ENCODE results near the gene SLIT2. TPM values are rescaled to one million over a fixed set of nuclear protein-coding genes. Genes with fewer than 3 reads are reported as not detected.

Gene SLIT2
- total RNA-seq, 1 experiment from 2014 or later: 3.8 TPM

GRCh38 chr4:20203508-20203907 is 48.2 kb upstream of the SLIT2 start:
- no peaks in the 10 kb centered on the region for H4K20me1 ChIP-seq (ENCODE audit: insufficient read depth)
- H3K9me3 ChIP-seq (ENCODE audit: control insufficient read depth in 1 of 2, insufficient read depth in 1 of 2, low read depth in 1 of 2, low read length in 2 of 2): no peaks in the 10 kb centered on the region; a peak in 1 of 4 replicates
- no peak overlapping the region for H3K27ac ChIP-seq (ENCODE audit: low read depth, low read length)
- no peak overlapping the region for H3K4me3 ChIP-seq (replicated peaks in 1 of 2; ENCODE audit: low read depth in 1 of 2, low read length in 2 of 2)
- no peaks in the 10 kb centered on the region for H3K79me2 ChIP-seq (ENCODE audit: insufficient read depth, low read length)
- no peak overlapping the region for H3K4me2 ChIP-seq (ENCODE audit: low read length)
- H3K36me3 ChIP-seq (ENCODE audit: control insufficient read depth in 1 of 2, insufficient read depth in 2 of 2, low read length in 2 of 2): no peaks in the 10 kb centered on the region
- POLR2A ChIA-PET: no interaction called here
- no peak overlapping the region for H3K9ac ChIP-seq (ENCODE audit: low read length)
- TF ChIP-seq ZNF274 (IDR thresholded peaks at IDR 0.05; ENCODE audit: low read depth, low read length): no peak
- TF ChIP-seq EGR1 (IDR thresholded peaks at IDR 0.05; ENCODE audit: low read depth): no peak
- no peak for TF ChIP-seq FOSL1 (IDR thresholded peaks at IDR 0.05; ENCODE audit: low read depth)
- no peak for TF ChIP-seq REST (IDR thresholded peaks at IDR 0.05; ENCODE audit: low read depth)
- TF ChIP-seq ZFX (IDR thresholded peaks at IDR 0.05): no peak
- TF ChIP-seq, protein P1, sequence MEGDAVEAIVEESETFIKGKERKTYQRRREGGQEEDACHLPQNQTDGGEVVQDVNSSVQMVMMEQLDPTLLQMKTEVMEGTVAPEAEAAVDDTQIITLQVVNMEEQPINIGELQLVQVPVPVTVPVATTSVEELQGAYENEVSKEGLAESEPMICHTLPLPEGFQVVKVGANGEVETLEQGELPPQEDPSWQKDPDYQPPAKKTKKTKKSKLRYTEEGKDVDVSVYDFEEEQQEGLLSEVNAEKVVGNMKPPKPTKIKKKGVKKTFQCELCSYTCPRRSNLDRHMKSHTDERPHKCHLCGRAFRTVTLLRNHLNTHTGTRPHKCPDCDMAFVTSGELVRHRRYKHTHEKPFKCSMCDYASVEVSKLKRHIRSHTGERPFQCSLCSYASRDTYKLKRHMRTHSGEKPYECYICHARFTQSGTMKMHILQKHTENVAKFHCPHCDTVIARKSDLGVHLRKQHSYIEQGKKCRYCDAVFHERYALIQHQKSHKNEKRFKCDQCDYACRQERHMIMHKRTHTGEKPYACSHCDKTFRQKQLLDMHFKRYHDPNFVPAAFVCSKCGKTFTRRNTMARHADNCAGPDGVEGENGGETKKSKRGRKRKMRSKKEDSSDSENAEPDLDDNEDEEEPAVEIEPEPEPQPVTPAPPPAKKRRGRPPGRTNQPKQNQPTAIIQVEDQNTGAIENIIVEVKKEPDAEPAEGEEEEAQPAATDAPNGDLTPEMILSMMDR (IDR thresholded peaks at IDR 0.05 in 2 of 3, conservative IDR thresholded peaks at IDR 0.05 in 1 of 3; ENCODE audit: borderline replicate concordance in 1 of 3, insufficient read depth in 1 of 3, low read depth in 2 of 3, low read length in 2 of 3): no peak
- DNase-seq (ENCODE audit: low read depth, low spot score) (no peak), ATAC-seq (no peak)
- no peaks in the 10 kb centered on the region for H3K9me2 ChIP-seq (ENCODE audit: insufficient read depth)
- RAD21 ChIA-PET (ENCODE audit: low non-redundant PET in 1 of 2, low total read pairs in 2 of 2, uncharacterized antibody in 2 of 2, unreplicated experiment in 2 of 2): no interaction called here
- intact Hi-C loops (cut with micrococcal nuclease): no loop called here
- no peaks in the 10 kb centered on the region for H3K4me1 ChIP-seq (ENCODE audit: control insufficient read depth in 1 of 2, insufficient read depth in 2 of 2, low read length in 2 of 2)
- CTCF ChIA-PET: no interaction called here
- H3K27me3 ChIP-seq (ENCODE audit: insufficient read depth, low read length): no peaks in the 10 kb centered on the region
- H2AFZ ChIP-seq (ENCODE audit: low read depth, low read length, poor library complexity, severe bottlenecking): no peak overlapping the region
- no TSS peak for BruUV-seq (replicated peaks)

Measured in HCT116 (cell line).